Nephron progenitor cell (in vitro differentiated cells): Measurements from ENCODE around the gene ZKSCAN1.

ENCODE experiments used
- DNase-seq: peaks from one replicate; pipeline ENCODE4 v3.0.0; 2021
- H3K27ac Mint-ChIP-seq: 2 replicates; pipeline ENCODE4 v1.8.0; 2021; ENCODE audit warnings: mild to moderate bottlenecking, moderate library complexity, mixed read lengths
- H3K27me3 Mint-ChIP-seq: 2 replicates; pipeline ENCODE4 v1.8.0; 2021; ENCODE audit warnings: mild to moderate bottlenecking, low read depth, mixed read lengths; ENCODE audit not compliant: poor library complexity
- H3K36me3 Mint-ChIP-seq: 2 replicates; pipeline ENCODE4 v1.8.0; 2021; ENCODE audit warnings: low read depth, mixed read lengths
- H3K4me1 Mint-ChIP-seq: 2 replicates; pipeline ENCODE4 v1.8.0; 2021; ENCODE audit warnings: mixed read lengths
- H3K4me3 Mint-ChIP-seq: 2 replicates; pipeline ENCODE4 v1.8.0; 2021; ENCODE audit warnings: mild to moderate bottlenecking, moderate library complexity, mixed read lengths
- H3K9me3 Mint-ChIP-seq: 2 replicates; pipeline ENCODE4 v1.8.0; 2021; ENCODE audit warnings: mild to moderate bottlenecking, moderate library complexity, mixed read lengths
- TF ChIP-seq, protein P1 (sequence below): fragments of 200-600 bp; sonication (generic); IDR thresholded peaks from 2 replicates; pipeline ENCODE4 v1.5.0; 2021; ENCODE audit warnings: antibody characterized with exemption

Gene ZKSCAN1

DNA sequence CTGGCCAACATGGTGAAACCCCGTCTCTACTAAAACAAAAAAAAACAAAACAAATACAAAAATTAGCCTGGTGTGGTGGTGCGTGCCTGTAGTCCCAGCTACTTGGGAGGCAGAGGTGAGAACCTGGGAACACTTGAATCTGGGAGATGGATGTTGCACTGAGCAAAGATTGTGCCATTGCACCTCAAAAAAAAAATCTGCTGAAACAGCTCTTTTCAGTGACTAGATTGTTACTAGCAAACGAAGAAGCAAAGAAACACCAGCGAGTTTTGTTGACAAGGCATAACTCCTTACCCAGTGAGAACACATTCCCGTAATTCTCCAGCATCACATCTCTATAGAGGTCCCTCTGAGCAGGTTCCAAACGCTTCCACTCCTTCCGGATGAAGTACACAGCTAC, 59.4 kb downstream of the ZKSCAN1 start:
- peaks cover 100% of the 10 kb centered on the region for H3K36me3 Mint-ChIP-seq
- no peak overlapping the region for H3K27ac Mint-ChIP-seq
- H3K4me1 Mint-ChIP-seq: peaks cover under 1% of the 10 kb centered on the region
- TF ChIP-seq, protein P1, sequence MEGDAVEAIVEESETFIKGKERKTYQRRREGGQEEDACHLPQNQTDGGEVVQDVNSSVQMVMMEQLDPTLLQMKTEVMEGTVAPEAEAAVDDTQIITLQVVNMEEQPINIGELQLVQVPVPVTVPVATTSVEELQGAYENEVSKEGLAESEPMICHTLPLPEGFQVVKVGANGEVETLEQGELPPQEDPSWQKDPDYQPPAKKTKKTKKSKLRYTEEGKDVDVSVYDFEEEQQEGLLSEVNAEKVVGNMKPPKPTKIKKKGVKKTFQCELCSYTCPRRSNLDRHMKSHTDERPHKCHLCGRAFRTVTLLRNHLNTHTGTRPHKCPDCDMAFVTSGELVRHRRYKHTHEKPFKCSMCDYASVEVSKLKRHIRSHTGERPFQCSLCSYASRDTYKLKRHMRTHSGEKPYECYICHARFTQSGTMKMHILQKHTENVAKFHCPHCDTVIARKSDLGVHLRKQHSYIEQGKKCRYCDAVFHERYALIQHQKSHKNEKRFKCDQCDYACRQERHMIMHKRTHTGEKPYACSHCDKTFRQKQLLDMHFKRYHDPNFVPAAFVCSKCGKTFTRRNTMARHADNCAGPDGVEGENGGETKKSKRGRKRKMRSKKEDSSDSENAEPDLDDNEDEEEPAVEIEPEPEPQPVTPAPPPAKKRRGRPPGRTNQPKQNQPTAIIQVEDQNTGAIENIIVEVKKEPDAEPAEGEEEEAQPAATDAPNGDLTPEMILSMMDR: no peak
- peaks cover 28% of the 10 kb centered on the region for H3K27me3 Mint-ChIP-seq
- H3K9me3 Mint-ChIP-seq: peaks cover 100% of the 10 kb centered on the region
- H3K4me3 Mint-ChIP-seq: no peak overlapping the region
- DNase-seq: no peak

DNA sequence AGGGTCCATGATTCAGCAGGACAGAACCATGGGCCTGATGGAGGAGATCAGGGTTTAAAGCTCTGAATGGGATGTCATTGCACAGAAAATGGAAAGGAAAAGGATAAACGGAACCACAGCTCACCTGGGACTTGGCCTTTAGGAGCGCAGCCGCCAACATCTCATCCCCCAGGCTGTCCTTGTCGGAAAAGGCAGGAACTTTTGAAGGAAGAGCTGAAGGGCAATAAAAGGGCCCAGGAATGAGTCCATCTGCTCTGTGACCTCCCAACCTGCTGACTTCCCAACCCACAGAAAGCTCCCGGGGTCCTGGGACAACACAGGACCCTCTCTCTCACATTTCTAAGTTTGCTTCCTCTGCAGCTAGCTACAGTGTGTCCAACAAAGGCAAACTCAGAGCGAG, 60.0 kb downstream of the ZKSCAN1 start:
- H3K27me3 Mint-ChIP-seq: peaks cover 22% of the 10 kb centered on the region
- H3K9me3 Mint-ChIP-seq: peaks cover 99% of the 10 kb centered on the region
- peaks cover 100% of the 10 kb centered on the region for H3K36me3 Mint-ChIP-seq
- H3K4me3 Mint-ChIP-seq: peak overlapping the region; percentile 62
- DNase-seq: no peak
- peak overlapping the region; percentile 22 for H3K27ac Mint-ChIP-seq
- TF ChIP-seq, protein P1: no peak
- H3K4me1 Mint-ChIP-seq: peaks cover 6% of the 10 kb centered on the region

DNA sequence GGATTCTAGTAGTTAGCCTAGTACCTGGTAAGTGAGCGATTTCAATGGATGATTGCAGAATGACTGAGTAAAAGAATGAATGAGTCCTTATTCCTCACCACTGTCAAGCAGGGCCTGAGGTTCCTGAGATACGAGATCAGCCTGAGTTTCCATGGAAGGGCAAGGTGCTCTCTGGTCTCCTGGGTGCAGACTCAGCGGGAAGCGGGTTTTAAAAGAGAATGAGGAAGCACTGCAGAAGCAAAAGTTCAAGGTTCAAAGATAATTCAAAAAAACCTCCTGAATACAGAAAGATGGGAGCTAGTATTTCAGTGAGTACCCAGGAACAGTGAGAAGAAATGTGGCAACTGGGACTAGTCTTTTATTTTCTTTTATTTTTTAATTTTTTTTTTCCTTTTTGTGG, 61.8 kb downstream of the ZKSCAN1 start:
- Mint-ChIP-seq H3K4me3 (peak overlapping the region; percentile 47), H3K9me3 (peaks cover 94% of the 10 kb centered on the region), H3K27ac (no peak overlapping the region), H3K27me3 (peaks cover 21% of the 10 kb centered on the region), H3K36me3 (peaks cover 95% of the 10 kb centered on the region), H3K4me1 (peaks cover 12% of the 10 kb centered on the region)
- TF ChIP-seq, protein P1: no peak
- no peak for DNase-seq

DNA sequence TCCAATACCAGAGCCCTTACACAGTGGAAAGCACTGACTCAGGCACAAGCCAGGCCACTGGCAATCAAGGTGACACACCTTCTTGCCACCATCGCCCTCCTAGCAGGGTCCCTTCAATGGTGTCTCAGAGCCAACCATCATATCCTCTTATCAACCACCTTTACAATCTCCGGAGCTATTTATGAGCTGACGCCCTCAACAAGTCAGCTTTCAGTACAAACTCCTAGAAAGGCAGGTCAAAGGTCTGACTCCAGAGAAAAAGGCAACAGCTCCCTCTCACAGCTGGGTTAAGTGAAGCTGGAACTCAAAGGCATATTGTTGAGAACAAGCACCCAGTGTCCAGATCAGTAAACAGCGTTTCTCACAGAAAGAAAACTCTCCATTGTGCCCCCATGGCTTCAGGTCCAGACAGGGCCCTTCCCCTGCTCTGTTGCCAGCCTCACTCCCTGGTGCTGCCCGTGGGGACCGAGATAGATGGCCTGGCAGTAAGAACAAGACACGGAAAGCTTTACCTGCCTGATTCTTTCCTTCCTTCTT, 63.7 kb downstream of the ZKSCAN1 start:
- H3K4me1 Mint-ChIP-seq: peaks cover 19% of the 10 kb centered on the region
- peak overlapping the region; percentile 70 for H3K4me3 Mint-ChIP-seq
- H3K36me3 Mint-ChIP-seq: peaks cover 76% of the 10 kb centered on the region
- peaks cover 75% of the 10 kb centered on the region for H3K9me3 Mint-ChIP-seq
- DNase-seq: no peak
- TF ChIP-seq, protein P1: no peak
- H3K27ac Mint-ChIP-seq: no peak overlapping the region
- H3K27me3 Mint-ChIP-seq: peaks cover 32% of the 10 kb centered on the region

DNA sequence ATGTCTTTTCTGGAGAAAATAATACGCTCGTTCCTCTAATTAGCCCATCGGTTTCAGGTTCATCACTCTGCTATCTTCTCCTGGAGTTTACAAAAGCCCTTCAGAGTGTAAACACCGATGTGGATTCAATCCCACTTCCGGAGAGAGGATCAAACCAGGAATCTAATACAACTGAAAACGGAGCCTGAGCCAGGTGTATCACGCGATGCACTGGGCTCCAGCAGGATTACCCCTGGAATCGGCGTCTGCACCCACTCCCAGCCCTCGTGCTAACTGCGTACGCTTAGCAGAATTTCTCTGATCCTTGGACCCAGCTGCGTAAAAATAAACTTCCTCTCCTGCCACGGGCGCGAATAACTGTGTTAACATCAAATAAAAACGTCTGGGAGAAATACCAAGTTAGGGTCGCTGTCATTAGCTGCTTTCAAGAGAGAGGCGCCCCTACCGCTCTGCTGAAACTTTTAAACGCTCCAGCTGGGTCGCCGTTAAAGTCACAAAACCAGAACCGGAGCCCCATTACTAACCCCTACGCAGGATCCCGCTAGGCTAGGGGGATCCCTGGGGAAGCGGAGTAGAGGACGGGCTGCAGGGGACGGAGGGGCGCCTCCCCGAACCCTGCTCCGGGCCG, 65.6 kb downstream of the ZKSCAN1 start:
- Mint-ChIP-seq H3K4me3 (peak overlapping the region; percentile 99), H3K36me3 (peaks cover 57% of the 10 kb centered on the region), H3K27me3 (peaks cover 37% of the 10 kb centered on the region), H3K27ac (peak overlapping the region; percentile 98), H3K4me1 (peaks cover 19% of the 10 kb centered on the region), H3K9me3 (peaks cover 56% of the 10 kb centered on the region)
- DNase-seq: no peak
- TF ChIP-seq, protein P1: no peak
